HG03469 (cell line): ENCODE measurements around the gene SORCS1.

Experiments used
- ATAC-seq: cut with Tn5 transposase; IDR thresholded peaks from one replicate; pipeline ENCODE4 v1.9.1; 2021; ENCODE audit warnings: mild to moderate bottlenecking, moderate library complexity, moderate number of reproducible peaks; ENCODE audit not compliant: unreplicated experiment

The SORCS1 gene

DNA sequence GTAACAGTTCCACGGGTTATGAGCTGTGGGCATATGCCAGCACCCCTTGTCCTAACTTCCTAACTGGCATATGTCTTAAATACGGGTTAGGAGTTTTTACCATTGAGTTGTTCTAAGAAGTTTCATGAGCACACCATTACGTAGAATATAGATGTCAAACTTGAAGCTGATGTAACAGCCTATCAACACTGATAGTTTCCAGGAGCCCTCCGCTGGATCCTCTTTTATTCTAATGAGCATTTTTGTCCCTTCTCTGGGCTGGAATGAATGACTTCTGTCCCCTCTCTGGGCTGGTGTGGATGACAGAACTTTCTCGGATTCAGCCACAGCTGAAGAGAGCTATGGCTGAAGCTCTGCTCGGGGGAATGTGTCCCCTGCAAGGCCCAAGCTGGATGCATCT lies 256.3 kb downstream of the SORCS1 start:
- no peak for ATAC-seq

DNA sequence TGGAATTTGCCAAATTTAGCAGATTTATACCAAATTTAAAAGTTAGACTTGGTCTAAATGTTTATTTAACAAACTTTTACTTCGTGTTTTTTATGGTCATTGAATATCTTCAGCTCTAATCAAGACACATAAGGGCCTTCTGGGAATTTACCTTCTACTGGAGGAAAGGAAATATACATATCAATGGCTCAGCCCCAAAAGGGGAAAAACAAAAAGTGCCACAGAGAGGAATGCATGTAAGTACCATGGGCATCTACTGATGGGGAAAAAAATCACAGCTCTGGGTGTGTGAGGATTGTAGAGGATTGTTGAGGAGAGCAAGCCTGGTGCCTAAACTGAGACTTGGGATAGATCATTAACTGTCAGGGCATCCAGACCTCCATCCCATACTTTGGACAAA lies 260.3 kb downstream of the SORCS1 start:
- ATAC-seq, result no peak

DNA sequence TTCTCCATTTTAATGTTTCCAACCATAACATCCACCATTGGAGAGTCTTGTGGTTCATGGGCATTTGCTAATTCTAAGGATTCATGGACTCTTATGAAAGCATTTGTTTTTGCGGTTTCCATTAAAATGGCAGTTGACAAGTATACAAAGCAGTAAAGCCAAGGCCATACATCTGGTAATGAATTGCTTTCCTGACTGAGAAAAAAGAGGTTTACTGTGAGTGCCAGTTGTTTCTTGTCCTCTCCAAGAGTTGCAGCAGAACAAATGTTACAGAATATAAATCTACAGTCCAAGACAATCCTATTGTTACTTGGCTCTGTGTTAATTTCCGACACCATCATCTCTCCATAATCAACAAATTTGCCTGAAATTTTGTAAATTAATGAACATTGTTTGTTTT lies 261.3 kb downstream of the SORCS1 start:
- no peak for ATAC-seq

DNA sequence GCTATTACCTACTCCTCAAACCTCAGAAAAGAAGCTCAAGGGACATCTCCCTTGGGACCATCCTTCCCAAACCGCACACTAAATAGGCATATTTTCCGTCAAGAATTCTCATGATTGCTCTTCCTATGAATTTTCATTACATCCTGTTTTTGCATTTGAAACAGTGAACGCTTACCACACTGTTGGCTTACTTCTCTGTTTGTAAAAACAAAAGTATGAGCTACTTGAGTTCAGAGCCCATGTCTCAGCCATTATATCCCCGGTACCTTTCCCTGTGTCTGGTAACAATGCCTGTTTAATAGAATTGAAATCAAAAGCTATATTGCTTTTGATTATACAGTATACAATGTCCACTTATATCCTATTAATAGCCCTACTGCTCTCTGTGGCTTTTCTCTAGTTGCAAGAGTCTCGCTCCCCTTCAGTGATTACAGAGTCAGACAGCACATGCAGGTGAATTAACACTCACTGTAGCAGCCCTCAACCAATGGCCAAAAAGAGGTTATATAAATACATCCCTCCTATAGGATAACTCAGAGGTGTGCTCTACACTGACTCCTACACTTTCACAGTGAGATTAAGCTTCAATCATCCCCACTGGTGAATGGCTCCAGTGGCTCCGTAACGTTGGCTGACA lies 264.4 kb downstream of the SORCS1 start:
- peak; percentile 51 for ATAC-seq

DNA sequence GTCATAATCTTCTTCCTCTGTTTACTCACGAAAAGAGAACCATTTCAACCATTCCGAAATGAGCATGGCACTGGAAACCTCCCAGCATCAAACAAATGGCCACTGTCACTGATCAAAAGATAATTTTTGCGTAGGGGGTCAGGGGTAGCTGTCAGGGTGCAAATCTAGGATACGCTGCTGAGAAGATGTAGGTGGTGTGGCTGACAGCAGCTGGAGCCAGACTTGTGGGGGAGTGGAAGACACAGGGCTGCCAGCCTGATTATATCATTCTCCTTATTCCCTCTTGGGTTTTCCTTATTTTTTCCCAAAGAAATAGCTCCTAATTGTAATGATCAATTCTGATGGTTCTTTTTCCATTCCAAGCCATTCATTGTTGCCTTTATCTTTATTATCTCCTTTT lies 266.1 kb downstream of the SORCS1 start:
- ATAC-seq, result no peak

DNA sequence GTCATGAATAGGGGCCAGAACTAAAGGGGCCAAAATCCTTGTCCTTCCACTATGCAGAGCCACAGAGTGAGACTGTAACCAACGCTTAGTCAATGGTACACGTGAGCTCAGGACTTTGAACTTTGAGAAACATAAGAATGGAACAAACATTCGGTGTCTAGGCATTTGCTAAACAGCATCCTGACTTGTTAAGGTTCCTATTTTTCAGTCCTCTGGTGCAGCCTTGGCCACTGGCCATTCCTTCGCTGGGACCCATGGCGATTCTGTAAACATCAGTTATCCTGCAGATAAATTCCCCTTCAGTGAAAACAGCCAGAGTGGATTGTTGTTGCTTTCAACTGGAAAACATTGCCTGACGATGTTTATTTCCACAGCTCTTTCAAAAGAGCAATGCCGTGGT lies 266.8 kb downstream of the SORCS1 start:
- no peak for ATAC-seq

DNA sequence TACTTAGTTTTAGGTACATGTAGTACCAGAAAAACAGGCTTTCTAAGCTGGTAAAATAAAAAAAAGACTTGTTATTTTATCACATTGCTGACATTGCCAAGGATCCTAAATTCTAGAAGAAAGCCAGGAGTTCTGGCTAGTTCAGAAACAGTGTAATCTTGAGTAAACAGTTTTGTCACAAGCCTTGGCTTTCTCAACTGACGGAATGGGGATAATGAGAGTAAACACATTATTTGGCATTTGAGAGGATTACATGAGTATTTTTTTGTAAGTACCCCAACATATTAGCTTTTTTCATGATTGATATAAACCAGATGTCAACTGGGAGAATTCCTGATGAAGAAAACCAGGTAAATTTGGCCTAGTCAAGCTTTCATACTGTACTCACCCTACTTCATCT lies 269.8 kb downstream of the SORCS1 start:
- no peak for ATAC-seq

DNA sequence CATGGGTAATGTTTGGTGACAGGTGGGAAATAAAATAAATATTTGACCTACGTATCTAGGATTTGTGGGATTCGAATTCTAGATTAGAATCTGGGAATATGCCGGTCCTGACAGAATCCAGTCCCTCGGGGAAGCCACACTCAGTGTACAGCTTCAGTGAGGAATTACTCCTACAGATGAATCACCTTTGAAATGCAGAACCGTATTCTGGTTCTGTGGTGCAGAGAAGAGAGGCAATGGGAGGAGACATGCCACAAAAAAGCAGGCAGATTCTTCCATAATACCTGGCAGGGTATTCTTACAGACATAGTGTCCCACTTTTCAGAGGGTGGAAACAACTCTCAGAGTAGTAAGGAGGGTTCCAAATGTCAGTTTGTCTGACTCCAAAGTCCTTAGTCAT lies 286.9 kb downstream of the SORCS1 start:
- no peak for ATAC-seq

DNA sequence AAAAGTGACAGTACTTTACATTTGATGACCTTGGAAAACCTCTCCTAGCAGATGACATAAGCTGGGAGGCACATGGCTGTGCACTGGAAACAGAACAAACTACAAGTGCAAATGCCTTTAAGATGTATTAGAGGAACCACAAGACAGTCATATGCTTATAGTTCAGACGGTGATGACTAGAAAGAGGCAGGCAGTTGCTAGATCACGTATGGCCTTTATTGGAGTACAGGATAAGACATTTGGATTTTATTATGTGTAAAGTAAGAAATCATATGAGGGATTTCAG lies 290.0 kb downstream of the SORCS1 start:
- ATAC-seq, result no peak

DNA sequence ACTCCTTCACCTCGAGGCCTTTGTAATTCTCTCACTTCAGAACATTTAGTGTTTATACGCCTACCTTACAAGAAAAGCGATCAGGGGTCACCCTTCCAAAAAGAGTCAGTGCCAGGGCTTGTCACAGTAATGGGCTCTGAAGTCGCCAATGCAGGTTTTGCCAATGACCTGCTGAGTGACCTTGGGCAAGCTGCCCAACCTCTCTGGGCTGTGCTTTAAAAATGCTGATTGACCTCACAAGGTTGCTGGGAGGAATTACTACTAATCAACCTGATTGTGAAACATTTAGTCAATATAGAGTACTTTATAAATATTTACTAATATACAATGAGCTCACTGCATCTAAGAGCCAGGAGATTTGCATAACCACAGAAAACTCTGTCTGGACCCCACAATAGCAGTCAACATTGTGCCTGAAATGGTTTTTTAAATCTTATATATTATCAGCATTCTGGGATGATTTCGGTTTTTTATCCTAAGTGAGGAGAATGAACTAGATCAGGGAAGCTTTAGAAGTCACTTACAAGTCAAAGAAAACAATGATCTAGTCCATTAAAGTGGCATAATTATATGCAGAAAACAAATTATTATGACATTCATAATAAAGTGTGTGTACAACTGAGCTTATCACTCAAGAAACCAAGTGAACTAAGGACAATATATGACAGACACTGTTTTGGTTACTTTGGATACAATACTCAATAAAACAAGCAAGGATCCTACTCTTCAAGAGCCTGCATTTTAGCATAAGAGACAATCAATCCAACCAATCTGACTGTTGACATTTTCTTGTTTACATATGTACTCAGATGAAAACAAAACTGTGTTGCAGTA lies 290.5 kb downstream of the SORCS1 start:
- ATAC-seq, result no peak

DNA sequence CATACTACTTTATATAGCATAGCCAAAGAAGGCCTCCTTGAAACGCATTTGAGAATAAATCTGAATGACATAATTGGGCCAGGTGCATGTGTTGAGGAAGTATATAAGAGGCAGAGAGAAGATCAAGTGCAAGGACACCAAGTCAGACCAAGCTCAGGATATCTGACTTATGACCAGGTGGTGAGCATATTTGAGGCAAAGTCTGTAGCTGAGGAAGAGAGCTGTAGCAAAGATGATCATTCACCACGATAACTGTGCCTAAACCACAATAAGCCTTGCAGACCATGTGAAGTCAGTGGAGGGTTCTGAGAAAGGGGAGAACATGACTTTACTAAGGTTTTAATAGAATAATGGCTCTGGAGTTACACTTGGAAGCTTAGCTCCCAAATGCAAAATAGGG lies 292.3 kb downstream of the SORCS1 start:
- ATAC-seq, result no peak

DNA sequence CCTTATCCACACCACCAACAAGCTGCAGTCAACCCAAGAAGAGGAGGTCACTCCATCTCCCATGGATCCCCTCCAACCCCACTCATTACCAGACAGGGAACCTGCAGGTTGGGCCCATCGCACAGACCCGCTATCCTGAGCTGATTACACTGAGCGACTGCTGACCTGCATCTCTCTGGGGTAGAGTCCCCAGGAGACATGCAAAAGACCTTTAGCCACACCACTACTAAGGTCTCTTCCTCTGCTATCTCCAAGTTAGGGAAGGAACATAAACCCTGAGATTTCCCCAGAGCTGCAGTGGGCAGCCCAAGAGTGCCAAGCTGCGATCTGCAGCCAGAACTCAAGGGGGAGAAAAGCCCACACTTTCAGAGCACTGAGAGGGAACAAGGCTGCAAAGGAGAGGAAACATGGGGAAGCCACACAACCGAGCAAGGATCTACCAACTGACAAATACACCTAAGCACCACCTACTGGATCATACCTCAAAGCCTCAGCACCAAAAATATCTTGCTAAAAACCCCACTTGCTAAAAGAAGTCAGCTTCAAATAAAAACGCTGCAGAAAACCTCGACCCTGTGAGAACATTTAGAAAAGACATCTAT lies 298.2 kb downstream of the SORCS1 start:
- ATAC-seq, result peak; percentile 47

DNA sequence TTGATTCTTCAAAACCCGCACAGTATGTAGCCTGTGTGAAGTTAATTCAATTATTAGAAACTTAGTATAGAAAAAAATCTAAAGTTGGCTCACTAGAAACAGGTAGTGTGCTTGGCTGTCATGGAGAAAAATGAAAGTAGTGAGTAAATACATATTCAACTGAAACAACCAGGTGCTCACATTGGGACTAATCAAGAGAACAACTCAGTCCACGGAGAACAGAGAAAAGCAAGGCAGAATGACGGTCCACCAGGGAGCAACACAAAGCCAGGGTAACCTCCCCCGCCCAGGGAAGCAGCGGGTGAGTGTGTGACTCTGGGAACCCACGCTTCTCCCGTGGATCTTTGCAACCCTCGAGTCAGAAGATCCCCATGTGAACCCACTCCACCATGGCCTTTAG lies 300.5 kb downstream of the SORCS1 start:
- ATAC-seq, result no peak

DNA sequence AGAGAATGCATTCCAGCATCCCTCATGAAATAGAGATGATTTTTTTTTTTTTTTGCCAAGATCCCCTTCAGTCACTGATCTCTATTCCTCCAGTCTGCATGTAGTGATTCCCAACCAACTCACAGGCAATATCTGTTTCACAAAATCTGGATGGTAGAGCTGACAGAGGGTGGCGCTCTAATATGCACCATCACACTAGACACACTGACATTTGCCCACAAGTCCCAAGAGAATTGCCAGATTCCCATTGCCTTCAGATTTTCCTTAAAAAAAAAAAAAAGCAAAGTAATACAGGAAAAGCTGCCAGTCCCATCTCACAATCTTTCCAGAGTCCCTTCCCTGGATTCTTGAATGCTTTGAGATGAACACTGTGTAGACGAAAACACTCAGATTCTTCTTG lies 301.0 kb downstream of the SORCS1 start:
- ATAC-seq, result no peak

DNA sequence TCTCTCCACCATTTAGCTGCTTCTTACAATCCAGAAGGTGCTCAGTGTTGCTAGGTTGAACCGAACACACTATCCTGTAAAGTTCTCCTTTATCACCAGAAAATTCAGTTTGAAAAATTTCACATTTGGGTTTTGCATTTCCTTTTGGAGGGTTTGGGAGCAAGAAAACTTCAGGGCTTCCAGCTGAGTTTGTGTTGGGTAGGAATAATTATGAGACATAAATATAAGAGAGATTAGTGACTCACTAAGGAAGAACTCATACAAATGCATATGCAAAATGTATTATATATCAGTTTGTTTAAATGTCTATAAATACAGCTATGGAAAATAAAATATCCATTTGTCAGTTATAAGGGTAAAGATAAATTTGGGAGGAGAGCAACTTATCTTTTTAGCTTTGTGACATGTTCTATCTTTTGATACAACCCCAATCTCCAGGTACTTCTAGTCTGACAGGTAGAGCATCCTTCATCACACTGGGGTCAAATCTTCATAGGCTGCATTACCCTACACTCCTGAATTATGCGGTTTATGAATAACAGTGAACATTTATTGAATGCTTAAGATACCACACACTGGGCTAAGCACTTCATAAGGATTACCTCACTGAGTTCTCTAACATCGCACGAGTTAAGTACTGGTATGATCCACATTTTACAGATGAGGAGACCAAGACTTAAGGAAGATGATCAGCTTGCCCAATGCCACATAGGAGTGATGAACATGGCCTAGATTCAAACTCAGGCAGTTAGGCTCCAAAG lies 304.4 kb downstream of the SORCS1 start:
- no peak for ATAC-seq

DNA sequence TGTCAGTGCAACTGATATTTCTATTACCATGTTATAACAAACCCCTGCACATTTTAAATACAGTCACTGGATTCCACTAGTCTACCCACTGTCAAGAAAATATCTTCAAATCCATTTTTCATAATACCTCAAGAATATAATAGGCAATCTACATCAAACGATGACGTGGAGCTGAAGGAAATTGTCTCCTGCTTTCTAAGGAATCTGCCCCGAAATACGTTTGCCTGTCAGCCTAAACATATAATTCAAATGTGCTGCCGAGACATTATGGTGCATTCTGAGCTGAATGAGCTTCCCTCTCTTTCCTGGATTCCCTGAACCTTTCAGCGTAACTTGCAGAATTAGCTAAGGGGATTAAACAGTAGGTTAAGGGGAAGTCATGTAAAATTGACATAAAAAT lies 306.8 kb downstream of the SORCS1 start:
- ATAC-seq, result no peak

DNA sequence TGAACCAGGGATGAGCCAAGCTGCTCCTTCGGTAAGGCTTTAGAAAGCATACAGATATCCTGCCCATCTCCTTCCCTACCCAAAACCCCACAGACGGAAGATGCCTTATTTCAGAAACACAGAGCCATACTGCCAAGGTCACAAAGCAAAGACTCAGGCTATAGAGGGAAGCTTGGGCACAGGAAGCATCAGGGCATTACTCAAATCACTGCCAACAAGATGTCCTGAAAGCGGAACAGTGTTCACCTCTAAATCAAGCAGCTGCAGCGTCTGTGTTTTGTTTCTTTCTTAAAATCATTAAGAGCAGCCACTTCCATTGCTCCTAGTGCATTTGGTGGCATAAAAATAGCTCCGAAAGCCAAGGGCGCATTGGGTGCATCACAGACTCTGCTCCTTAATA lies 307.3 kb downstream of the SORCS1 start:
- no peak for ATAC-seq

DNA sequence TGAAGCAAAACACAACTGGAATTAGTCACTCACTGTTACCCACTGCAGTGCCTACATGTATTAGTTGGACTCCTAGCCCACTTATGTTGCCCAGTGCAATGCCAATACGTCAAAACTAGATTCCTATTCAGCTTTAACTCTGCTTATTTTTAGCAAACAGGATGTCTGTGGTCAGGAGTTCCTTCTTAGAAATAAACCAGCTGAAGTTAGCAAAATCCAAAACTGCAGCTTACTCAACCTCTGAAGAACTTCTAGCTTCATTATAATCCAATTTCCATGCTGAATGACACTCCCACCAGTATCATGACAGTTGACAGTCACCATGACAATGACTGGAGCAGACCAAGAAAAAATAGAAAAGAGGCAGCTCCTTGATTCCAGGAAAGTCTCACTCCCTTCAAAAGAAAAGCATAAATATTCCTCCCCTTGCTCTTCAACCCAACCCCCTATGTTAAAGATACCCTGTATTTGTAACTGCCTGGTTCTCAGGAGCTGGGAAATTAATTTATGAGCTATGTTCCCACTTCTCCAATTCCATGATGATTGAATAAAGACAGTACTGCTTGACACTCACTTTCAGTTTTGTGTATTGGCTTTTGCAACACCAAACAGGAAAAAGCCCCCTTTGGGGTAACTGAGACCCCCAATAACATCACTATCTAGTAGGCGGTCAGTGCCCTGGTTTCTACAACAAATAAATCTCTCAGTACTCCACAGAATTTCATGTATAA lies 327.4 kb downstream of the SORCS1 start:
- ATAC-seq, result peak; percentile 90

DNA sequence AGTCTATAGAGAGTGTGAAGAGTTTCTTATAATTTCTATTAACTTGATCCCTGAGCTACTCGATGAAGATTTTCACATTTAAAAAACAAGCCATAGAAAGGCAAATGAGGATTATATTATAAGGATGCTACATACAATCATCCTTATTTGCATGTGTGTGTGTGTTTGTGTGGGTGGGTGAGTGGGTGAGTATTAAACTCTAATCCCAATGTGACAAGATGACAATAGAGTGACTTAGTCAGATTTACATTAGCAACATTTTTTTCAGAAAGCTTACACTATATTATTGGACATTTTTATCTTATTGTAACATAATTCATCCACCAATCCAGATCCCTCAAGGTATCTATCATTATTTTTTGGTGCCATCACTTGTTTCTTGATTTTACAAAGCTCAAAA lies 331.7 kb downstream of the SORCS1 start:
- ATAC-seq, result no peak

DNA sequence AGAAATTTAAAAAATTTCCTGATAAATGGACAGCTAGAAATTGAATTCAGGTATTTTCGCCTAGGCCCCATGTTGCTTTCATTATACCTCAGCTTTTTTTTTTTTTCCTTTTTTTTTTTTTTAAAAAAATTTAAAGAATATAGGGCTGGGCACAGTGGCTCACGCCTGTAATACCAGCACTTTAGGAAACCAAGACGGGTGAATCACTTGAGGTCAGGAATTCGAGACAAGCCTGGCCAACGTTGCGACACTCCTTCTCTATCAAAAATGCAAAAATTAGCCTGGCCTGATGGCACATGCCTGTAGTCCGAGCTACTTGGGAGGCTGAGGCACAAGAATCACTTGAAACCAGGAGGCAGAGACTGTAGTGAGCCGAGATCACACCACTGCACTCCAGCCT lies 334.0 kb downstream of the SORCS1 start:
- ATAC-seq, result no peak

DNA sequence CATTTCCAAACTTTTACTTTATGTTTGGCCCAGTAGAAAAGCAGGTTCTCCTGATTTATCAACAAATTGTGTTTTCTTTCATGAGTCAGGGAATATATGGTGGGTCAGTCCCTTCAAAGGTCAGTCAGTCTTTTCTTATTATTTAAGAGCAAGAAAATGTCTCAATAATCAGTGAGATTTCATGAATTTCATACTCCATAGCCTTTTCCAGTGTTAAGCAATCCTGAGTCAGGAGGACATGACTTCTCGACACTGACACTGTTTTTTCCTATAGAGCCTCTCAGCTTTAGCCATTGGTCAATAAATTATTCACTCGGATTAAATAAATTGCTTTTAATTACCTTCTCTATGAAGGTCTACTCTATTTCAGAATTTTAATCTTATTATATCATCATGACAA lies 334.5 kb downstream of the SORCS1 start:
- ATAC-seq, result no peak
